CD4-positive, alpha-beta T cell treated with Interleukin-4 for 4 hours (primary cell): Measurements from ENCODE around the gene CRYBG2.
"Not testable (repeated sequence)": the region's sequence is repeated elsewhere in the genome, so short reads cannot be mapped to it uniquely, and the experiment has no call there.

Experiments used
- DNase-seq: peaks from one replicate; pipeline ENCODE4 v3.0.0-alpha.2; 2020

The CRYBG2 gene

DNA sequence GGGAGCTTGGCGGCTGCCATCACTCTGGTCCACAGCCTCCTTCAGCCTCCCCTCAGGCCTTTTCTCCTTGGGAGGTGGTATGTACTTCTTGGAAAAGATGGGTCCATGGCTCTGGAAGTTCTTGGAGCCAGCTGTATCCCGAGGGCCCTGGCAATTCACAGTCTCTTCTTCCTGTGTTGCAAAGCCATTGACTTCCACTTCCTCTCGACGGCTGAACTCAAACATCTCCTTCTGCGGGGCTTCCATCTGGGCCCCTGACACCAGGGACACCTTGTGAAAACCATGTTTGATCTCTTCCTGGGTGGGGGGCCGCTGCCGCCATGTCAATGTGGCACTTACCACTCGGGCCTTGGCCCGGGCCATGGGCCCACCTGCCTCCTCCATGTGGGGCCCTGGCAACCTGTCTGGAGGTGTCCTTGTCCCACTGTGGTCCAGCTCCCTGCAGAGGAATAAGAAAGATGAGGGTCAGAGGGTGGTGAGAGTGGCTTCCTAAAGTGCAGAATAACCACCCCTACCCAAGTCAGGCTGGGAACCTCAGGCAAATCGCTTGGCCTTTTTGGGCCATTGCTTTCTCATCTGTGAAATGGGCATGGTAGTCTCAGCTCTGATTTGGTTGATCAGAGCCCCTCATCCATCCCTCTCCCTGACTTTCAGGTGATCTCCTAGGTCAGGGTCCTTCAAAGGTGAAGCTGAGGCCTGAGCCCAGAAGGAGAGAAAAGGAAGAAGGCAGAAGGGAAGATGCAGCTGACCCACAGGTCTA, 7.5 kb downstream of the CRYBG2 start:
- no peak for DNase-seq

DNA sequence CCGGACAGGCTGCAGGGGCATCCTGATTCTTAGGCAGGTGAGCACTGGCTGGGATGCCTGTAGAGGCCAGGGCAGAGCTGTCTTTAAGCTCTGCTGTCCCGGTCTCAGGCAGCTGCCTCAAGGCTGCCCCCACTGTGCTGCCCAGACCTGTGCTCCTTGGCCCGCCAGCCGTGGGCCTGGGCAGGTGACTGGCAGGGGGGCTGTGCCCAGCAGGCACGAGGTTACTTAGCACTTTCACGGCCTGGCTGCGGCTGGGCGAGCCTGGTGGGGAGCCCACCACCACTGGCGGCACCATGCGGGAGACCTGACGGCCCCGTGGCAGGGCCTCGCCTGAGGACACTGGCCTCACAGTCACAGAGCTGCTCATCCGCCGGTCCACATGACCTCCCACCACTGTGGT, 8.2 kb downstream of the CRYBG2 start:
- no peak for DNase-seq

GRCh38 chr1:26344147-26344920, 9.6 kb downstream of the CRYBG2 start:
- no peak for DNase-seq

DNA sequence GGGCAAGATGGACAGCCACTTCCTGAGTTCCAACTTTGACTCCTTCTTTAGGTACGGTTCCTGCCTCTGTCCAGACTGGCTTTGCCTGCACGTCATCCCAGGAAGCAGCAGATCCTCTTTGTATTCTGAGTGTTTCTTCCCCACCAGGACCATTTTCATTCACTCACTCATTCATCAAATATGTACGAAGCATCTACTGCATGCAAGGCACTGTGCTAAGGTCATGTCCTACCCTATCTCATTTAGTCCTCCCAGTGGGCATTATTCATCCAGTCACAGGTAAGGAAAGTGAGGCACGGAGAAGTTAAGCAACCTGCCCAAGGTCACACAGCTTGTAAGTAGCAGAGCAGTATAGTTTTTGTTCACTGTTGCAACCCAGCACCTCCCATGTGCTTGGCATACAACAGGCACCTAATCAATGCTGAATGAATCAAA, 13.9 kb downstream of the CRYBG2 start:
- no peak for DNase-seq

DNA sequence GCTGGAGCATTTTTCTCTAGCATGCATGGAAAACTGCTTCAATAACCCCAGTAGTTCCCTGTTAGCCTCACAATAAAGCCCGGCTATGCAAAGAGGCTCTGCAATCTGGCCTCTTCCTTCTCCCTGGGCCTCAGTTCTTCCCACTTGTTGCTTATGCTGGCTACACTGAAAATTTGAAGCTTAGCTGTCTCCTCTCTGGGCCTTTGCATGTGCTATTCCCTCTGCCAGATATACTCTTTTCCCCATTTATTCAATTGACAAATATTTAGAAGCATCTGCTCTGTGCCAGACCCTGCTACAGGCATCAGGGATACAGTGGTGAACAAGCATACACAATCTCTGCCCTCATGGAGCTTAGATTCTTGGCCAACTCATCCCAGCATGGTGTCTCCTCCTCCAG, 15.3 kb downstream of the CRYBG2 start:
- no peak for DNase-seq

DNA sequence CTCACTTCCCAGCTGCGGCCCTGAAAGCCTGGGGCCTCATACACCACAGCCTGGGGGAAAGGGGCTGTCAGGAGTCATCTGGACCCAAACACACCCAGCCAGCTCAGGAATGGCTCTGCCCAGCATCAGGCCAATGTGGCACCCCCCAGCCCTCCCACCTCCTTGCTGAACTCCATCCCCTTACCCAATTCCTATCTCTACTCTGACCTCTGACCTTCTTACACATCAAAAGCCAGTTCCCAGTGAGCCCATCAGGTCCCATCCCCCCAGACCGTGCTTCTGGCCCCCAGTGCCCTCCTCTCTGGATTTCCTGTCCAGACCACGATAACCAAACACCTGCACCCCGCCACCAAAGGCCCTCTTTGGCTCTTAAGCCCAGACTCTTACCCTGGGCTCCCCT, 16.3 kb downstream of the CRYBG2 start:
- DNase-seq, result no peak

GRCh38 chr1:26337206-26337535, 16.8 kb downstream of the CRYBG2 start:
- no peak for DNase-seq

- peak; percentile 83 for DNase-seq
These were observed 17.3 kb downstream of the CRYBG2 start for GRCh38 chr1:26336477-26337205.

- DNase-seq, result no peak
These were observed 18.0 kb downstream of the CRYBG2 start for GRCh38 chr1:26335774-26336476.

DNA sequence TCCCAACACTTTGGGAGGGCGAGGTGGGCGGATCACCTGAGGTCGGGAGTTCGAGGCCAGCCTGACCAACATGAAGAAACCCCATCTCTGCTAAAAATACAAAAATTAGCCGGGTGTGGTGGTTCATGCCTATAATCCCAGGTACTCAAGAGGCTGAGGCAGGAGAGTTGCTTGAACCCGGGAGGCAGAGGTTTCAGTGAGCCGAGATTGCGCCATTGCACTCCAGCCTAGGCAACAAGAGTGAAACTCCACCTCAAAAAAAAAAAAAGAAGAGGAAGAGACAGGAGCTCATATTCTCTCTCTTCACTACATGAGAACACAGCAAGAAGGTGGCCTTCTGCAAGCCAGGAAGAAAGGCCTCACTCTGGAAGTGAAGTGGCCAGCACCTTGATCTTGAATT, 20.6 kb downstream of the CRYBG2 start:
- DNase-seq, result not testable (repeated sequence)

GRCh38 chr1:26330276-26330675, 23.7 kb downstream of the CRYBG2 start:
- no peak for DNase-seq

- DNase-seq, result not testable (repeated sequence)
These were observed 24.6 kb downstream of the CRYBG2 start for GRCh38 chr1:26329380-26329779.

- no peak for DNase-seq
These were observed 25.3 kb downstream of the CRYBG2 start for GRCh38 chr1:26328597-26328996.

DNA sequence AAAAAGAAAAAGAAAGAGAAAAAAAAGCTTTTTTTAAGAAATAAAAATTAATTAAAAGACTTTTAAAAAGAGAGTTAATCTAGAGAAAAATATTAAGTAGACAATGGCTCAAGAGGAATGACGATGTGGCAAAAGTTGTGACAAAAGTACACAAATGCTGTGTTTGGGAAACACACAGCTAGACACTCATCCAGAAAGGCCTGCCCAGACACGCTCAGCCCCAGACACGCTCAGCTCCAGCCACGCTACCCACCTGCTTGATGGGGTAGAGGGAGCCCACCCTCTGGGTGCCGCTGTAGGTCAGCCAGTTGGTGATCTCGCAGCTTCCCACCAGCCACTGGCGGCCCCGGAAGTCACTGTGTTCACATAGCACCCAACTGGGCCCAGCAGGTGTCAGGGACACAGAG, 26.0 kb downstream of the CRYBG2 start:
- DNase-seq, result no peak

DNA sequence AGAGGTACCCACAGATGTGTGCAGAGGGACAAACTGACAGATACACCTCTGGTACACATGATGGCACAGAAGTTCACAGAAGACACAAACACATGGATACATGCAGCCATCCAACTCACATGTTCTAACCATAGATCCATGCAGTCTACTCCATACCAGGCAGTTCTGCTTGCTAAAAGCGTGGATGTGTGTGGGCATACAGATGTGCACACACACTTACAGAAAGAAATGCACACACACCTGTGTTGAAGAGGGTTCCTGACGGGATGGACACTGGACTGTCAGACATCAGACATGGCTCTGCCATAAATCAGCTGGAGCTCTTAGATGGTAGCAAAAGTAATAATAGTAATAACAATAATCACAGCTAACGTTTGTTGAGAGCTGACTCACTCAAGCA, 29.4 kb downstream of the CRYBG2 start:
- no peak for DNase-seq

DNA sequence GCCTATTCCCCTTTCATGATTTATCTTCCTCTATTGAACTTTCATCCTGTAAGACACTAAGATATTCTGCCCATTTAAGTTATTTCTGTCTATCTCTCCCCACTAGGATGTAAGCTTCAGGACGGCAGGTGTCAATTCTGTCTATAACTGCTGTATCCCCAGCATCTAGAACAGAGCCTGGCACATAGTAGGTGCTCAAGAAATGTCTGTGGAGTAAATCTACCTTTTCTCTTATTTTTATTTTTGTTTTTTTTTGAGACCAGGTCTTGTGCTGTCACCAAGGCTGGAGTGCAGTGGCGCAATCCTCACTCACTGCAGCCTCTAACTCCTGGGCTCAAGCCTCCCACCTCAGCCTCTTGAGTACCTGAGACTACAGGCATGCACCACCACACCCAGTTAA, 30.5 kb downstream of the CRYBG2 start:
- no peak for DNase-seq

DNA sequence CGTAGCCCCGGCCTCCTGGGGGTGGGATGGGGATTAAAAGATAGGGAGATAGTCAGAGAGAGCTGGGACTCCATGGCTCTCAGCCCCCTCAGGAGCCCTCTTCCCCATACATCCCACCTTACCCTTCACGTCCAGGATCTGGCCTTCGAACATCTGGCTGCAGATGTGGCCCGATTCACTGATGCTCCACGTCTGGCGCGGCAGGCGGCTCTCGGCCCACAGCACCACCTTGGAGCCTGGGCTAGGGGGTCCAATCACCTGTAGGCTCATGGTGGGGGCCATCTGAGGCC, 31.9 kb downstream of the CRYBG2 start:
- no peak for DNase-seq

- DNase-seq, result peak; percentile 92
These were observed 32.5 kb downstream of the CRYBG2 start for GRCh38 chr1:26321315-26322041.

- no peak for DNase-seq
These were observed 33.0 kb downstream of the CRYBG2 start for GRCh38 chr1:26320896-26321295.

GRCh38 chr1:26318338-26319064, 35.4 kb downstream of the CRYBG2 start:
- peak; percentile 35 for DNase-seq

GRCh38 chr1:26317612-26318337, 36.2 kb downstream of the CRYBG2 start, which contains the start of gene CD52:
Gene CD52 (plus strand): TSS chr1:26317958. CDS start chr1:26318018, 60 bp downstream.
- peak; percentile 87 for DNase-seq
